ENCODE results near the gene LRCOL1.

The LRCOL1 gene

DNA sequence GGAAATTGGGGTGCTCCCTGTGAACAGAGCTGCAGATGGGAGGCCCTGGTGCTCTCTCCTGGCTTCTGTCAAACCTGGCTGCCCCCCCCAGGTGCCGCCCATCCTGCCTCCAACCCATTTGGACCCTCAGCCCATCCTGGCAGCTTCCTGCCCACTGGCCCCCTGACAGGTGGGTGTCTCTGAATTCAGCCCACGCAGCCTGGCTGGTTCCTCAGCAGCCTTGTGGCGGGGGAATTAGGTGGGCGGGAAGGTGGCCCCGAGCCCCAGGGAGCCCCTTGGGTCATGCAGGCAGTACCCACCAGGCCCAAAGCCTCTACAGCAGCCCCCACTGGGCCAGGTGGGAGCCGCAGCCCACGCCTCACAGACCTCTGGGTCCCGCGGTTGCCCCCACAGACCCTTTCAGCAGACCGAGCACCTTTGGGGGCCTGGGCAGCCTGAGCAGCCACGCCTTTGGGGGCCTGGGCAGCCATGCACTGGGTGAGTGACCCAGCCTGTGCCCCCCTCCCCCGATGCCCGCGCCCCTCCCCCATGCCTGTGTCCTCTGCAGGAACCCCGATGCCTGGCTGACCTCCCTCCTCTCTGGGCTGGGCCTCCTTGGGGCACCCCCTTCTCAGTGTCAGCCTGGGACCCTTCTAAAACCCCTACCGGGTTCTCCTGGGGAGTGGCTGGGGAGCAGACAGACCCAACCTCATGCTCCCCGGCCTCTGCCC, 28.9 kb downstream of the LRCOL1 start:
- DNase-seq (ENCODE audit: low read depth) = no peak

DNA sequence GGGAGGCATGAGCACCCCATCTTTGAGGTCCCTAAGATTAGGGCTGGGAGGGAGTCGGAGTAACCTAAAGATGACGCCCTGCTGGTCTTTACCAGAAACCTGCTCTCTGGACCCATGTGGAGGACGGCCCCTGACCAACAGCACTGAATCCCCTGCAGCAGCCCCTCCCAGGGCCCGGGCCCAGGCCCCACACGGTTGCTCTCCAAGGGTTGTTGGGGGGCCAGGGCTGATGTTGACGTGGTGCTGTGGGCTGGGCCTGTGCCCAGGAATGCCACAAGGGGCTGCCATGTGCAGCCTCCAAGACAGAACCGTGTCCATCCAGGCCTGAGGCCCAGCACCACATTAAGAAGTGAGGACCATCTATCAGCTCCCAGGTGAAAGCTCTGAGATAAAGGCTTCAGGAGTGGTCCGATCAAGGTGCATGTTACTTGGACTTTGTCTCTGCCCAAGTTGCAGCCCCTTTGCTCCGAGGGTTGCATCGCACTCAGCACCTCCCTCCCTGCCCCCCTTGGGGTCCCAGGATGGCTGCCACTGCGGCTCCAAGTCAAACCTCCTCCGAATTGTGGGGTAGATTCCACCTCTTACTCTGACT, 29.6 kb downstream of the LRCOL1 start:
- no peak for DNase-seq (ENCODE audit: low read depth)

- no peak for DNase-seq (ENCODE audit: low read depth)
These were observed 30.6 kb downstream of the LRCOL1 start for GRCh38 chr12:132579744-132580143.

- DNase-seq (ENCODE audit: low read depth) = no peak
These were observed 31.6 kb downstream of the LRCOL1 start for GRCh38 chr12:132578826-132579225.

- DNase-seq (ENCODE audit: low read depth) = no peak
These were observed 32.3 kb downstream of the LRCOL1 start for GRCh38 chr12:132578118-132578517.

DNA sequence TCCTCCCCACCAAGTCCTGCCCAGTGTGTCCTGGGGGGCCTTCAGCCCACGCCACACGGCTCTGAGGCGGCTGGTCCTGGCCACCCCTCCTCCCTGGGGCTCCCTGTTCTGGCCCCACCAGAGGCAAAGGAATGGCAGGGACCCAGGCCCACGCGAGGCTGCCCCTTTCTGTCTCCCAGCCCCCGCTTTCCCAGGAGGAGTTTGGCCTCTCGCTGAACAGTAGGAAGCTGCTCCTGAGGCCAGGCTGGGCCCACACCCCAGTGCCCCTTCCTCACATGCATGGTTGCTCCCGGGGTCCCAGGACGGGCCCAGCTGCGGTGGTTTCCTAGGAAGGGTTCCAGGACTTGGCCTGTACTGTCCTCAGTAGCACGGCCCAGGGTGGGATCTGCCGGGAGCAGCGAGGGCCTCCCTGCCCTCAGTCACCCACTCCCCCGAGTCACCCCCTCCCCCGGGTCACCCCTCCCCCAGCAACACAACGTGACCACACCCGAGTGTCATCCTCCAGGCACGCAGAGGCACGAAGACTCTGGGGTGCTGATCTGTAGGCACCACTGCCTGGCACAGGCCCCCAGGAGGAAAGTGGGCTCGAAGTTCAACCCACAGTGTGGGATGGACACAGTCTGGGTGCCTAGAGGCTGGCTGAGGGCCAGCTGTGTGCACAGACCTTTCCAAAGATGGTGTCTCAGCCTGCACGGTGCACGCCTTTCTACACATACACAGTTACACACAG, 33.0 kb downstream of the LRCOL1 start:
- no peak for DNase-seq (ENCODE audit: low read depth)

DNA sequence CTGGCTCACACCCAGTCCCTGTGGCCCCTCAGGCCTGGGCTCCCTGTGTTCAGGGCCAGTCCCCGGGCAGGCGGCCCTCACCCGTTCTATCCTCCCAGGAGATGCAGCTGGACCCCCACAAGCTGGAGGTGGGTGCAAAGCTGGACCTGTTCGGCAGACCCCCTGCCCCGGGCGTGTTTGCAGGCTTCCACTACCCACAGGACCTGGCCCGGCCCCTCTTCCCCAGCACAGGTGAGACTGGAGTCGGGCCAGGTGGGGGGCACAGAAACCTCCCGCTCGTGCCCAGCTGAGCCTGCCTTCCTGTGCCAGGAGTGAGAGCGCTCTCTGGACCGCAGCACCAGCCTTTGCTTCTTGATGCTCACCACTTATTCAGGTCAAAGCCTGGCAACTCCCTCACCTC, 33.7 kb downstream of the LRCOL1 start:
- no peak for DNase-seq (ENCODE audit: low read depth)

DNA sequence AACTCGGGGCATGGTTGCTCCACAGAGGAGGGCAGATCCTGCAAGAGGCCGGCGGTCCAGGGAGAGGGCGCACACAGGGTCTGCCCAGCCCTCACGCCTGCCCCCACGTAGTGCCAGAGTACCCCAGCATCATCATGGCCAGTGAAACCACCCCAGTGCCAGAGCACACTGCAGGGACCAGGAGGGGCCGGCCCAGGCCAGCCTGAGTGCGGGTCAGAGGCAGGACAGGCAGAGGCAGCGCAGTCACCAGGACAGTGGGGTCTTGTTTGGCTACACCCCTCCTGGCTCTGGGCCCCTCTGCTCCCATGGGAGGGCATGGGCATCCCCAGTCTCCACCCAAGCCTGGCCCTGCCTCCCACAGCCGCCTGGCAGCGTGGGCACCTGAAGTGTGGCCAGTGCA, 34.7 kb downstream of the LRCOL1 start:
- no peak for DNase-seq (ENCODE audit: low read depth)

GRCh38 chr12:132574271-132574996, 35.9 kb downstream of the LRCOL1 start:
- DNase-seq (ENCODE audit: low read depth) = no peak

GRCh38 chr12:132572801-132573760, 37.3 kb downstream of the LRCOL1 start:
- no peak for DNase-seq (ENCODE audit: low read depth)

DNA sequence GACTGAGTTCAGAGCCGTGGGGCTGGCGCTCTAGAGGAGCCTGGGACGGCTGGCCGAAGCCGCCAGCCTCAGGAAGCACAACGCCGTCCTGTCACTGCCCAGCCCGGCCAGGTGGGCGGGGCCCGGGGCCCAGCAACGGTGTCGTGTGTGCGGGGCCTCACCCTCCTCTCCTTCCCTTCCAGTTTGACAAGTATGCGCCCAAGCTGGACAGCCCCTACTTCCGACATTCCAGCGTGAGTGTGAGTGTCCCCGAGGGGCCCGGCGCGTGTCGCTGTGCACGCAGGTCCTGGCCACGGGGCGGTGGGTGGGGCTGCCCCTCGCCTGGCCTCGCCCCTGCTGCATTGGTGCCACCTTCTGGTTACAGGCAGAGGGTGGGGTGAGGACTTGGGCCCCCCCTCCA, 38.3 kb downstream of the LRCOL1 start:
- no peak for DNase-seq (ENCODE audit: low read depth)

GRCh38 chr12:132571598-132571997, 38.8 kb downstream of the LRCOL1 start:
- no peak for DNase-seq (ENCODE audit: low read depth)

GRCh38 chr12:132571051-132571450, 39.3 kb downstream of the LRCOL1 start:
- no peak for DNase-seq (ENCODE audit: low read depth)

DNA sequence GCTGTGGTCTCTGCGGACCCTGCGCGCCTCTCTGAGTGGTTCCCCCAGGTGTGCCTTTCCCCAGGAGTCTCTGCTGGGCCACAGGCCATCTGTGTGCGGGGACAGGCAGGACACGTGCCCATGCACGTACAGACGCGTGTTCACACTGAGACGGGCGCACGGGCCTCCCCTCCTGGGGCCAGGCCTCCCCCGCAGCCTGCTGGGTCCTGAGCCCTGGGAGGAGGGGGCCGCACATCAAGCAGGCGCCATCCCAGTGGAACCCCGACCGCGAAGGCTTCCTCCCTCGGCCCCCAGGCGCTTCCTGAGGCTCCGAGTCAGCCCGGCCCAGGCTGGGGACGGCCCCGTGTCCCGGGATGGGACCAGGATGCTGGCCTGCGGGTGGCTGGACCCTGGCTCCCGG, 39.7 kb downstream of the LRCOL1 start:
- DNase-seq (ENCODE audit: low read depth) = no peak

DNA sequence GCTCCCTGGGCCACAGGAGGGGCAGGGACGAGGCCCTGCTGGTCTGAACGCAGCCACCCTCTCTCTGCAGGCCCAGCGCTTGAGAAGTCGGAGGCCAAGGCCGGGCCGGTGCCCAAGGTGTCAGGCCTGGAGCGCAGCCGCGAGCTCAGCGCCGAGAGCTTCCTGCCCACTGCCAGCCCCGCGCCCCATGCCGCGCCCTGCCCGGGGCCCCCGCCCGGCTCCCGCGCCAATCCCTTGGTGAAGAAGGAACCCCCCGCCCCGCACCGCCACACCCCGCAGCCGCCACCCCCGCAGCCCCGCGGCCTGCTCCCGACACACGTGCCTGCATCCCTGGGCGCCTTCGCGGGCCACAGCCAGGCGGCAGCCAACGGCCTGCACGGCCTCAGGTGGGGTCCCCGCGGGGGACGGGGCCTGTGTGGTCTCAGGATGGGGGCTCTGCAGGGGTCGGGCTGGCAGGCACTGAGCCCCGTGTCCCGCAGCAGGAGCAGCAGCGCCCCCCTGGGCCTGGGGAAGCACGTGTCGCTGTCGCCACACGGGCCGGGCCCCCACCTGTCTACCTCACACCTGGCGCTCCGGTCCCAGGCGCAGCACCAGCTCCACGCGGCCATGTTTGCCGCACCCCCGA, 40.4 kb downstream of the LRCOL1 start:
- DNase-seq (ENCODE audit: low read depth) = no peak

- no peak for DNase-seq (ENCODE audit: low read depth)
These were observed 41.4 kb downstream of the LRCOL1 start for GRCh38 chr12:132568826-132569480.

- no peak for DNase-seq (ENCODE audit: low read depth)
These were observed 42.1 kb downstream of the LRCOL1 start for GRCh38 chr12:132568301-132568700.

- DNase-seq (ENCODE audit: low read depth) = no peak
These were observed 43.8 kb downstream of the LRCOL1 start for GRCh38 chr12:132566516-132567131.

GRCh38 chr12:132565365-132565764, 45.0 kb downstream of the LRCOL1 start:
- DNase-seq (ENCODE audit: low read depth) = no peak

DNA sequence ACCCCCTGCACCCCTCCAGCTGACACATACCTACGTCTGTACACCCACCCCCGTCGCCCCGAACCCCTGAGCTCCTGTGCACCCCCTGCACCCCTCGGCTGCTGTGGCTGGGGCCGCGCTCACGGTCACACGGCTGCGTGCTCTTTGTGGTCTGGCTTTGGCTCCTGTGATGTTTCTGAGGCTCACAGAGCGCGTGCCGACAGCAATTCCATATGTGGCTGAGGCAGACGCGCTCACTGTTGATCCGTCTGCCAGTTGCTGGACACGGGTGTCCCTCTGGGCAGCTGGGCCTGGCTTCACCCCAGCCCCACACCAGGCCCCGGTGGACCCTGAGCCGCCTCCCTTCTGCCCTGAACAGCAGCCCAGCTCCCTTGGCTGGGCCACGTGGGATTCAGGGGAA, 46.5 kb downstream of the LRCOL1 start:
- no peak for DNase-seq (ENCODE audit: low read depth)
